Right cardiac atrium (tissue), 5 donors: ENCODE measurements around the gene ZNF860. TPM values are rescaled to one million over a fixed set of nuclear protein-coding genes. Genes with fewer than 3 reads are reported as not detected.

Experiments
- ATAC-seq, 2 donors: fragments of 200-7000 bp; cut with Tn5 transposase; one replicate each; pipeline versions ENCODE4 v1.8.0 to v1.9.1; 2020; ENCODE audit warnings: moderate library complexity in 2 of 2, mild to moderate bottlenecking in 1 of 2
- DNase-seq, 3 donors: peaks; one replicate each; pipeline ENCODE4 v3.0.0-alpha.2; 2020
- H3K27ac ChIP-seq: one replicate; pipeline ENCODE4 v1.5.1; 2013; ENCODE audit warnings: mild to moderate bottlenecking, low read length, control low read depth, moderate library complexity
- H3K27me3 ChIP-seq: one replicate; pipeline ENCODE4 v1.6.1; 2013; ENCODE audit not compliant: control insufficient read depth, insufficient read depth
- H3K4me1 ChIP-seq: one replicate; pipeline ENCODE4 v1.6.1; 2013; ENCODE audit warnings: low read length; ENCODE audit not compliant: control insufficient read depth, insufficient read depth
- H3K4me3 ChIP-seq: one replicate; pipeline ENCODE4 v1.5.1; 2013; ENCODE audit warnings: low read length, control low read depth
- H3K9me3 ChIP-seq: one replicate; pipeline ENCODE4 v1.6.1; 2013; ENCODE audit warnings: low read length; ENCODE audit not compliant: control insufficient read depth
- WGBS: extraction: QIAGEN DNeasy Blood & Tissue Kit; methylation state at CpG from one replicate; pipeline ENCODE4 v1.1.7; 2013; 5-methylcytosine and 5-hydroxymethylcytosine counted together
- intact Hi-C, 4 donors: fragments of 100-400 bp; cut with DNase I; formaldehyde crosslinking; loops; one replicate each; pipeline versions ENCODE4 v1.11.0 to v1.14.0; 2022 to 2023
- long read RNA-seq, 4 donors: library from polyadenylated mRNA; unstranded; transcript quantifications; one replicate each; pipeline ENCODE4 v2.0.0, GENCODE V29; 2020 to 2021
- polyA plus RNA-seq: library from polyadenylated mRNA; stranded (reverse); fragments of 200-250 nt; gene quantifications from one replicate; pipeline ENCODE4 v1.2.3, GENCODE V29; 2013
- total RNA-seq, 4 donors: library from RNA; stranded (reverse); fragmentation: NEBNext Ultra II Directional; extraction: Animal tissue kit (Norgen Biotek cat#: 25700); gene quantifications; one replicate each; pipeline ENCODE4 v1.2.1, GENCODE V29; 2021
- donor health status: healthy with polysubstance abuse.
- donor health status: DM: no; HTN: yes; CAD: no.
- donor health status: DM: no; HTN: no; CAD: no.
- donor health status: DM: no; HTN: yes; CAD: no; lungs with severe emphysema.
- donor health status: DM: yes; HTN: yes; CAD: no.

Gene ZNF860
- total RNA-seq (under 1 TPM; 0.12 to 0.34 (median 0.21) TPM), polyA plus RNA-seq (0.23 TPM)
- long read RNA-seq, donor 1: 0 reads
- long read RNA-seq, donor 2: 0 reads
- long read RNA-seq, donor 3, partial matches to known transcripts: 0 of 1 reads
- long read RNA-seq, donor 3, other reads (novel, unspliced or antisense): 0 of 1 reads
- long read RNA-seq, donor 4: 0 reads

GRCh38 chr3:31981206-31982181, at the start of gene ZNF860, which contains the start of gene OSBPL10:
TSS of gene ZNF860 (plus strand) at chr3:31981750. CDS start at chr3:31989080, 7,330 bp downstream.
TSS of gene OSBPL10 (minus strand) at chr3:31981262. CDS start at chr3:31981179, 83 bp downstream.
- H3K4me3 ChIP-seq: peak within 1 kb of the TSS; percentile 71
- H3K4me1 ChIP-seq: peaks cover 3% of the 10 kb centered on the region
- DNase-seq (peak; percentile 91 to 96 (median 95)), ATAC-seq (peak; percentile 96 to 97)
- peak within 1 kb of the TSS; percentile 50 for H3K27ac ChIP-seq
- H3K9me3 ChIP-seq: no peaks in the 10 kb centered on the region
- H3K27me3 ChIP-seq: no peaks in the 10 kb centered on the region
- WGBS: 9% methylated on average over 65 of the region's 65 CpGs
- intact Hi-C loops: no loop called here

DNA sequence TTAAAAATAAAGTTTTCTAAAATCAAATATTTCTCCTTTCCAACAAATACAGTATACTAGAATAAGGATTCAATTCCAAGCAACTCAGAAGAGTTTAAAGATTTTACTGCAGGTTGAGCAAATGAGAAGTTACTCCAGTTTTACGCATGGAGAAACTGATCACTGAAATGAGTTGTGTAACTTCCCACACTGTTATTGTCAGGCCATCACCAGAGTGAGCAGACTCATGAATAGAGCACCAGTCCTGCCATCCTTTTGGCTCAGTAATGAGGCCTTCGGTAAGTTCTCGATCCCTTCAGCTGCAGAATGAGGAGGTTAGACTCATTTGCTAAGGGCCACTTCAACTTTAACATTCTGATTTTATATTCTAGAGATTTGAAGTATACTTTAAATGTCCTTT, 48.6 kb upstream of the ZNF860 start:
- WGBS: 96% methylated on average over 3 of the region's 3 CpGs

GRCh38 chr3:31934018-31934417, 47.5 kb upstream of the ZNF860 start:
- H3K4me1 ChIP-seq: no peaks in the 10 kb centered on the region
- intact Hi-C loops: no loop called here
- no peak for DNase-seq
- H3K4me3 ChIP-seq: no peak overlapping the region
- H3K9me3 ChIP-seq: no peaks in the 10 kb centered on the region
- 83% methylated on average over 1 of the region's 1 CpG for WGBS
- no peak overlapping the region for H3K27ac ChIP-seq
- no peak for ATAC-seq
- H3K27me3 ChIP-seq: no peaks in the 10 kb centered on the region

More for the DNA sequence above, 48.6 kb upstream of the ZNF860 start:
- no peak overlapping the region for H3K27ac ChIP-seq
- no peaks in the 10 kb centered on the region for H3K9me3 ChIP-seq
- ATAC-seq (no peak), DNase-seq (no peak)
- H3K27me3 ChIP-seq: no peaks in the 10 kb centered on the region
- H3K4me3 ChIP-seq: no peak overlapping the region
- intact Hi-C loops: no loop called here
- no peaks in the 10 kb centered on the region for H3K4me1 ChIP-seq

GRCh38 chr3:31934866-31935265, 46.7 kb upstream of the ZNF860 start:
- Histone ChIP-seq H3K9me3 (no peaks in the 10 kb centered on the region), H3K4me3 (no peak overlapping the region), H3K27me3 (no peaks in the 10 kb centered on the region), H3K4me1 (no peaks in the 10 kb centered on the region), H3K27ac (no peak overlapping the region)
- no peak for ATAC-seq
- intact Hi-C loops: no loop called here
- WGBS: 53% methylated on average over 3 of the region's 3 CpGs
- DNase-seq: no peak

DNA sequence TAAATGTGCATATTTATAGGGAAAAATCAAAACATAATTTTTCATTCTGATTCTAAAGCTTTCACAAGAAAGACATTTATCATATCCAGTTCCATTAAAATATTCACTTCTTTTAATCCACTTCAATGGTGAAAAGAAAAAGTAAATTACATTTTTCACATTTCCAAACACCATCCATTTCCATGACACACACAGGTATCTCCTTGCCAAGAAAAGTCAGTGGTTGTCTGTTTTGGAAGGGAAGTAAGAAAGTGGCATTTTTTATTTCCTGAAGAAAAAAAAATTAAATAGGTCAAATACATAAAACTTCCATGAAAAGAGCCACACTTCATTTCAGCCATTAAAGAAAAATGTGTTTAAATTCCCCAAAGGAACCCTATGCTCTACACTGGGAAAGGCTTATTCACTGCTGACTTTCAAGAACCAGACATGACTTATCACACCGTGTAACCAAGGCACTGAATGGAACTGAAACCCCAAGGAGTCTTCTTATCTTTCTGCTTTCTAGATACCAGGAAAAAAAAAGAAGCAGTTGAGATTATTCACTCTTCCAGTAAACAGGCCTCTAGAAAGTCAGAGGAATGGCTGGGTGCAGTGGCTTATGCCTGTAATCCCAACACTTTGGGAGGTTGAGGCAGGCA, 45.0 kb upstream of the ZNF860 start:
- peak; percentile 82 to 83 for ATAC-seq
- no peak overlapping the region for H3K4me3 ChIP-seq
- DNase-seq: no peak
- no peak overlapping the region for H3K27ac ChIP-seq
- H3K4me1 ChIP-seq: no peaks in the 10 kb centered on the region
- no peaks in the 10 kb centered on the region for H3K9me3 ChIP-seq
- H3K27me3 ChIP-seq: no peaks in the 10 kb centered on the region
- intact Hi-C loops: no loop called here
- 16% methylated on average over 1 of the region's 1 CpG for WGBS

GRCh38 chr3:31937225-31937624, 44.3 kb upstream of the ZNF860 start:
- H3K4me1 ChIP-seq: no peaks in the 10 kb centered on the region
- H3K27ac ChIP-seq: no peak overlapping the region
- DNase-seq (no peak), ATAC-seq (no peak)
- intact Hi-C loops: no loop called here
- H3K9me3 ChIP-seq: no peaks in the 10 kb centered on the region
- H3K4me3 ChIP-seq: no peak overlapping the region
- no peaks in the 10 kb centered on the region for H3K27me3 ChIP-seq
- 93% methylated on average over 4 of the region's 4 CpGs for WGBS

- peaks cover 9% of the 10 kb centered on the region for H3K4me1 ChIP-seq
- no peaks in the 10 kb centered on the region for H3K27me3 ChIP-seq
- H3K4me3 ChIP-seq: no peak overlapping the region
- intact Hi-C loops: no loop called here
- H3K27ac ChIP-seq: no peak overlapping the region
- no peak for ATAC-seq
- WGBS: 92% methylated on average over 2 of the region's 2 CpGs
- H3K9me3 ChIP-seq: no peaks in the 10 kb centered on the region
- DNase-seq: no peak
Measured at GRCh38 chr3:31942446-31942845, 39.1 kb upstream of the ZNF860 start.

DNA sequence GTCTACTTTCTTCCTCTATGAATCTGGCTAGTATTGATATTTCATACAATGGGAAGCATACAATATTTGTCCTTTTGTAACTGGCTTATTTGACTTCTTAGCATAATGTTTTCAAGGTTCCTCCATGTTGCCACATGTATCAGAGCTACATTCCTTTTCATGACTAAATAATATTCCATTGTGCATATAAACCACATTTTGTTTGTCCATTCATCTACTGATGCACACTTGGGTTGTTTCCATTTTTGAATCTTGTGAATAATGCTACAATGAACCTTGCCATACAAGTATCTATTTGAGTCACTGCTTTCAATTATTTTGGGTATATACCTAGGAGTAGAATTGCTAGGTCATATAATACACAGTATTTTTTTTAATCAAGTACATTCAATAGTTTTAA, 38.5 kb upstream of the ZNF860 start:
- H3K4me1 ChIP-seq: peaks cover 10% of the 10 kb centered on the region
- intact Hi-C loops: no loop called here
- H3K27me3 ChIP-seq: no peaks in the 10 kb centered on the region
- H3K4me3 ChIP-seq: no peak overlapping the region
- DNase-seq (no peak), ATAC-seq (no peak)
- no peak overlapping the region for H3K27ac ChIP-seq
- no peaks in the 10 kb centered on the region for H3K9me3 ChIP-seq

GRCh38 chr3:31945738-31946052, 35.9 kb upstream of the ZNF860 start:
- Histone ChIP-seq H3K27me3 (no peaks in the 10 kb centered on the region), H3K4me3 (no peak overlapping the region), H3K9me3 (no peaks in the 10 kb centered on the region), H3K4me1 (peaks cover 10% of the 10 kb centered on the region), H3K27ac (no peak overlapping the region)
- intact Hi-C loops: no loop called here
- DNase-seq (no peak), ATAC-seq (peak in 1 of 2 donors; percentile 32)
- WGBS: 56% methylated on average over 3 of the region's 3 CpGs

GRCh38 chr3:31946484-31947081, 35.0 kb upstream of the ZNF860 start:
- Histone ChIP-seq H3K4me3 (no peak overlapping the region), H3K9me3 (no peaks in the 10 kb centered on the region), H3K27ac (no peak overlapping the region), H3K4me1 (peaks cover 10% of the 10 kb centered on the region), H3K27me3 (no peaks in the 10 kb centered on the region)
- peak in 1 of 2 donors; percentile 48 for ATAC-seq
- WGBS: 84% methylated on average over 10 of the region's 10 CpGs
- intact Hi-C loops: no loop called here
- no peak for DNase-seq

DNA sequence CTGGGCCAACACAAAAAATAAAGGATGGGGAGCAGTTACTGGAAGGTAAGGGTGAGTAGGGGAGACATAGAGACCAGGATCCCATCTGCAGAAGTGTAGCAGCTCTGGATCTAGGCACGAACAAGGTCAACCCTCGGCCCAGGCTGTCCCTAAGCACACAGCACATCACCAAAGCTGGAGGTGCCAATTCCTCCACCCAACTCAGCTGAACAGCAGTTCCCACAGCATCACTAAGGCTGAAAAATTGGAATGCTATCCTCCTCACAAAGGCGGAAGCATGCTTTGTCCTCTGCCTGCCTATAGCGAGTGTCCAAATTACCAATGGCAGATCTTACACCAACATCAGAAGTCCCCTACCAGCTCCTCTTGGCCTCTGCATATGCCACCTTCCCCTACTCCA, 34.4 kb upstream of the ZNF860 start:
- Histone ChIP-seq H3K27ac (no peak overlapping the region), H3K4me1 (peaks cover 10% of the 10 kb centered on the region), H3K9me3 (no peaks in the 10 kb centered on the region), H3K4me3 (no peak overlapping the region), H3K27me3 (no peaks in the 10 kb centered on the region)
- DNase-seq: no peak
- peak in 1 of 2 donors; percentile 14 for ATAC-seq
- intact Hi-C loops: no loop called here
- 81% methylated on average over 4 of the region's 4 CpGs for WGBS
